G401.6 (cell line): ENCODE results near the gene PACSIN2.

Source experiments
- FAIRE-seq: peaks from 2 replicates; lab custom pipeline; 2012; peaks lifted over from hg19 to GRCh38; lab: Jason Lieb, UNC

PACSIN2 gene

GRCh38 chr22:42856865-42857704, 157.9 kb downstream of the PACSIN2 start, which contains the start of gene ARFGAP3:
Gene ARFGAP3, minus strand, starts transcription at chr22:42857273. Its CDS starts 91 bp downstream, at chr22:42857182.
- FAIRE-seq, result no peak

GRCh38 chr22:42856179-42856864, 158.6 kb downstream of the PACSIN2 start:
- FAIRE-seq, result no peak

- FAIRE-seq, result no peak
Observed at GRCh38 chr22:42855721-42856120, 159.2 kb downstream of the PACSIN2 start.

- FAIRE-seq, result no peak
Observed at GRCh38 chr22:42855211-42855610, 159.7 kb downstream of the PACSIN2 start.

- FAIRE-seq, result no peak
Observed at GRCh38 chr22:42848941-42849550, 165.9 kb downstream of the PACSIN2 start.

- no peak for FAIRE-seq
Observed at GRCh38 chr22:42847110-42847509, 167.8 kb downstream of the PACSIN2 start.

- no peak for FAIRE-seq
Observed at GRCh38 chr22:42844756-42845155, 170.2 kb downstream of the PACSIN2 start.

GRCh38 chr22:42842658-42843370, 172.1 kb downstream of the PACSIN2 start:
- FAIRE-seq, result no peak

GRCh38 chr22:42841444-42841843, 173.5 kb downstream of the PACSIN2 start:
- no peak for FAIRE-seq

GRCh38 chr22:42837556-42837955, 177.4 kb downstream of the PACSIN2 start:
- no peak for FAIRE-seq

GRCh38 chr22:42836026-42836425, 178.9 kb downstream of the PACSIN2 start:
- no peak for FAIRE-seq

GRCh38 chr22:42834177-42834949, 180.6 kb downstream of the PACSIN2 start:
- no peak for FAIRE-seq

GRCh38 chr22:42833104-42833503, 181.8 kb downstream of the PACSIN2 start:
- no peak for FAIRE-seq

GRCh38 chr22:42831712-42832111, 183.2 kb downstream of the PACSIN2 start:
- no peak for FAIRE-seq

GRCh38 chr22:42830161-42830560, 184.8 kb downstream of the PACSIN2 start:
- FAIRE-seq, result no peak

- no peak for FAIRE-seq
Observed at GRCh38 chr22:42829302-42829701, 185.6 kb downstream of the PACSIN2 start.

GRCh38 chr22:42825796-42826195, 189.2 kb downstream of the PACSIN2 start:
- FAIRE-seq, result peak; percentile 6

- FAIRE-seq, result no peak
Observed at GRCh38 chr22:42821386-42821785, 193.6 kb downstream of the PACSIN2 start.

GRCh38 chr22:42820045-42820763, 194.7 kb downstream of the PACSIN2 start:
- FAIRE-seq, result peak; percentile 85
